NCI-H510A treated with DMSO at 0.1 percent for 48 hours (cell line): ENCODE data around the gene BEX4.
"Not testable (repeated sequence)": the region's sequence is repeated elsewhere in the genome, so short reads cannot be mapped to it uniquely, and the experiment has no call there.

Experiments used
- DNase-seq: peaks from one replicate; lab custom pipeline; 2025; lab: John Stamatoyannopoulos, UW

Gene BEX4, protein sequence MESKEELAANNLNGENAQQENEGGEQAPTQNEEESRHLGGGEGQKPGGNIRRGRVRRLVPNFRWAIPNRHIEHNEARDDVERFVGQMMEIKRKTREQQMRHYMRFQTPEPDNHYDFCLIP

DNA sequence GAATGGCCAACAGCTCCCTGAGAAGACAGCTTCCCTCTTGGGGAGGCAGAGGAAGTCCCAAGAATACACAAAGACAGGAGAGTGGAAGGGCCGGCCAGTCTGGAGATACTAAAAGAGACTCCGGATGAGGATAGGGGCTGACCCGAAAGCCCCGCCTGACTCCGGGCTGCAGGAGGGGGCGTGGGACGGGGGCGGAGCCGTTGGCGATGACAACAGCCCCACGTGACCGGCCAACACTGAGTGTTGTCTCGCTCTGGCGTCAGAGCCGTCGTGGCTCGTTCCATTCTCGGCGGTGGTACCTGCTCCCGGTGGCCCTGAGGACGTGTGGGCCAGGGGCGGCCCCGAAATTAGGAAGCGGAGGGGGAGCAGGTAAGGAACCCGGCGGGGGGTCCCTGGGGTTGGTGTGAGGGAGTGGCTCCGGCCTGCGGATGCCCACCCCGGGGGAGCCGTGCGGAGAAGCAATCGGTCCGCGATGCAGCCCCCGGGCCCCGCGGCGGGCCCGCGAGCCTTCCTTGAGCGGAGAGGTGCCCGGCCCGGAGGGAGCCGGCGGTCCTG, at the start of gene BEX4:
Gene BEX4, plus strand, starts transcription at position 239 of the 555 bp plus-strand sequence. CDS start 1,046 bp downstream, outside the sequence.
- peak; percentile 57 for DNase-seq

DNA sequence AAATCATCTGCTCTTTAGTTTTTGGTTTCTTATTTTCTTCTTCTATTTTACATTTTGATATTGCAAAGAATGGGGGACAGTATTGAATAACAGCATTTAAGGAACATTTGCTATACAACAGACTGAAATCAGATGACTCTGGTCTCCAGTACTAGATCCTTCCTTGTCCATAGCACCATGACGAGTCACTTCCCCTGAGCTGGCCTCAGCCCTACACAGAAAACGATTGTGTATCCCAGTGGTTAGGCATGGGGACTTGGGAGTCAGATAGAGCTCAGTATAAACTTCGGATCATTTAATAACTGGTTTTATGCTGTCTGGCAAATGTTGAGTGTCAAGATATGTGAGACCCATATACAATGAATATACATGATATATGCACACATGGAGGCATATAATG, 44.7 kb upstream of the BEX4 start:
- DNase-seq: no peak

DNA sequence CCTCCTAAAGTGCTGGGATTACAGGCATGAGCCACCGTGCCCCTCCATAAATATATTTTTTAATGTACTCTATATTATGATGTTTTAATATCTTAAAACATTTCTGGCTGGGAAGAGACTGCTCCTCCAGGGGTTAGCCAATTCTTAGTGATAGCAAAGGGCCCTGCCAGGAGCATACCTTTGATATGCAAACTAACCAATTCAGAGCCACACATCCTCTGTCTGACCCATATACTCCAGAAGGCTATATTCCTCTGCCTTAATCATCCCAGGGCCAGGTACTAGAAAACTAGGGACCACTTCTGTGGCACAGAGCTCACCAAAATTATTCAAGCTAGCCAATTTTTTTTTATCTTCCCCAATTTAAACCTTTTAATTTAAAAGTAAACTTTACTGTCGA, 43.6 kb upstream of the BEX4 start:
- no peak for DNase-seq

DNA sequence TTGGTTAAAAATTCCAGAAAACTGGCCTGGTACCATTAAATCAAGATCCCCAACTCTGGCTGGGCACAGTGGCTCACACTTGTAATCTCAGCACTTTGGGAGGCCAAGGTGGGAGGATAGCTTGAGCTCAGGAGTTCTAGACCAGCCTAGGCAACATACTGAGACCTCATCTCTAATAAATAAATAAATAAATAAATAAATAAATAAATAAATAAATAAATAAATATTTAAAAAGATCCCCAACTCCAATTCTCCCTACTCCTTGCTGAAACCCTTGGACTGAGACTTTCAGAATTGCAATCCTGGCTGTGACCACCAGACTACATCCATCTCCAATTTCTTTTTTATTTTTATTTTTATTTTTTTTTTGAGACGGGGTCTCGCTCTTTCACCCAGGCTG, 39.7 kb upstream of the BEX4 start:
- not testable (repeated sequence) for DNase-seq

DNA sequence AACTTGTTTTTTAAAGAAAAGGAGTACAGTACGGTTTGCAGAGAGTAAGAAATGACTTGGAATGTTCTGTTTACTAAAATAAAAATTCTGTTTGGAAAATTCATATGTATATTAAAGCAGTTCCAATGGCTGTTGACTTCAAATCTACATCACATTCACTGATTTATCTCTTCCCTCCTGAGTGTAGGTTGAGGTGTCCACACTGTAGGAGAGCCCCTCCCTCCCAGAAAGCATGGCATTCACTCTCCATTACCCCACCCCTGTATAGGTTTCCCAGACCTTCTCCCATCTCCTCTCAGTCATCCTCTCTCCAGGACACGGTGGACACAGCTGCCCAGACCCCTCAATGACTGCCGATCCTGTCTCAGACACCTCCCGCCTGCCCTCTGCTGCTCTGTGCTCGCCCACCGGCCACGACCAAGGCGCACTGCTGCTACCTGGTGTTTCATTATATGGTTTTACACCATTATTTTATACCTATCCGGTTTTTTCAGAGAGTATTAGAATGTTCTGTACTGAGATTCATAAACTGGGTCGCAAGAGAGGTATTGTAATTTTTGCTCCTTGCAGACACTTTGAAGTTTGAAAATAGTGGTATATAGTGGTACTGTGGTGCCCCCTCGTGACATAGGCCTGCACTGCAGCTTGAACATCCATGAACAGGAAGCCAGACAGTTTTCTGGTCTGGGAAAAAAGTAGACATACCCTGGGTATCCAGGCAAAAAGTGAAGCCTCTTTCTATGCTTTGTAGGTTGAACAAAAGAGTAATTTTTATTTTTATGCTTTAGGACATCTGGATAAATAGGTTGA, 38.8 kb upstream of the BEX4 start:
- peak; percentile 25 for DNase-seq

DNA sequence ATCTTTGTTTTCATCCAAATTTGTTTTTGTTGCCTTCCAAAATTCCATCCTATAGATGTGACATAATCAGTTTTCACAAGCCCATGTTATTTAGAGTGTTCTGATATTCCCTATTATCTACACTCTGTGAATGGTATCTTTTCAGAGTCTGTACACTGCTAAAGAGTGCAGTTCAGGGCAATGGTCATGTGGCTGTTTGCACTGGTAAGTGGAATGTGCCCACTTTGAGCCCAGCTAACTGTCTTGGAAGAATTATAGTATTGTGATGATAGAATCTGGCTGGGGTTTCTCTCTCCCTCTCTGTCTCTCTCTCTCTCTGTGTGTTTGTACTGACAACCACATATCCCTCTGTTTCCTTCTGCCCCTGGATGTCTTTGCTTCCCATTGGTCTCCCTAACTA, 37.4 kb upstream of the BEX4 start:
- no peak for DNase-seq

DNA sequence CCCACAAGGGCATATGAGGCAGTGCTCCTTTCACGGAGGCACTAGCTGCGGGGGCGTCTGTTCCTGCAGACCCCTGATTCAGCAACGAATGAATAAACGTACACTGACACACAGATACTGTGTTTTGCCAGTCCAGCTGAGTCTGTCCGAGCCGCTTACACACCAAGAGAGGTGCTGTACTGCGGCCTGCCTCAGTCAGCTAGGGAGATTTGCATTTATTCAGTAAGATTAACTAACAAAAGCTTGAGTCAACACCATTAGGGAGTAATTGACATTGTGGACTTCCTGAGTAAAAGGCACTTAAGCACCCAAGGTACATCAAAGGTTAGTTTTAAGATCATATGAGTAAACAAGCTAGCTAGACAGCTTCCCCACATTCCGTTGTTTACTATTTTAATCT, 31.0 kb upstream of the BEX4 start:
- peak; percentile 2 for DNase-seq

DNA sequence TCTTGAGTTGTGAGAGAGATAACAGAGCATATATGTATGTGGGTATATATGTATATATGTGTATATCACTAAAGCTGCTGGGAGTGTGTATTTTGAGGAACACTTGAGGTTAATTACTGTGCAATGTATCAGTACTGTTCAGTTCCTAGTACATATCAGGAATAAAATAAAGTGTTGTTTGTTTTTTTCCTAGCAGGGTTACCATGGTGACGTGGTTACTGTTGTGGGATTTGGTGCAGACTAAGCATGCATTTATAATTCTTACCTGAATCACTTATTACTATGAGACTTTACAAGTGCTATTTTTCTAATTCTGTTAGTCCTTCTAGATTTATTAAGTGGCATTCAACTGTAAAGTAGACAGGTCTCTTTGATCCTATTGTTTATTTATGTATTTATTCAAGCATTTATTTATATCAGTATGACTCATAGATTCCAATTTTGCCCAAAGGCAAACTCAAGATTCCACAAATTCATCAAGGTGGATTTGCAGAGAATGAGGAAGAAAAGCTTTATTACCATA, 26.9 kb upstream of the BEX4 start:
- no peak for DNase-seq

DNA sequence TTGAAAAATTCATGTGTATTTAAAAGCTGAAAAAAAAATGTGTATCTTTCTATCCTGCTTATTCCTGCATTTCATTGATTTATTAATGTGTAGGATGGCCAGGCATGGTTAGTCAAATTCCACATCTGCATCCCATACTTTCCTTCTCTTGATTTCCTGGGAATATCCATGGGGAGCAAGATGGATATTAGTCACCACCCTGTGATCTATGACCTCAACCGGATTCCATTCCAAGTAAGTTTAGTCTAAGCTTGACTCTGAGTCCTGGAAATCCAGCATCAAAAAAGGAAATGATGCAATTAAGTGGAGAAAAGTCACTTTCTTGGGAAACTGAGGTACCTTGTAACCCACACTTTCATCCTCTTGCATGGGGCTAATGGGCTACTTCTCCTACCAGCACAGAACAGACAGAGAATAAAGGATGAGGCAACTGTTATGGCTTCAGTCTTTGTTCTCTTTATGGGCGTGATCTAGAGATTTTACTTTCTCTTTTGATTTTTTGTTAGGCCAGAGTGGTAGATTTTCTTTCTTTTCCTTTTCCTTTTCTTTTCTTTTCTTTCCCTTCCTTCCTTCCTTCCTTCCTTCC, 17.1 kb upstream of the BEX4 start:
- no peak for DNase-seq

DNA sequence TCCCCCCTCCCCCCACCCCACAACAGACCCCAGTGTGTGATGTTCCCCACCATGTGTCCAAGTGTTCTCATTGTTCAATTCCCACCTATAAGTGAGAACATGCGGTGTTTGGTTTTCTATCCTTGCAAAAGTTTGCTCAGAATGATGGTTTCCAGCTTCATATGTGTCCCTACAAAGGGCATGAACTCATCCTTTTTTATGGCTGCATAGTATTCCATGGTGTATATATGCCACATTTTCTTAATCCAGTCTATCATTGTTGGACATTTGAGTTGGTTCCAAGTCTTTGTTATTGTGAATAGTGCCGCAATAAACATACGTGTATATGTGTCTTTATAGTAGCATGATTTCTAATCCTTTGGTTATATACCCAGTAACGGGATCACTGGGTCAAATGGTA, 16.2 kb upstream of the BEX4 start:
- not testable (repeated sequence) for DNase-seq

DNA sequence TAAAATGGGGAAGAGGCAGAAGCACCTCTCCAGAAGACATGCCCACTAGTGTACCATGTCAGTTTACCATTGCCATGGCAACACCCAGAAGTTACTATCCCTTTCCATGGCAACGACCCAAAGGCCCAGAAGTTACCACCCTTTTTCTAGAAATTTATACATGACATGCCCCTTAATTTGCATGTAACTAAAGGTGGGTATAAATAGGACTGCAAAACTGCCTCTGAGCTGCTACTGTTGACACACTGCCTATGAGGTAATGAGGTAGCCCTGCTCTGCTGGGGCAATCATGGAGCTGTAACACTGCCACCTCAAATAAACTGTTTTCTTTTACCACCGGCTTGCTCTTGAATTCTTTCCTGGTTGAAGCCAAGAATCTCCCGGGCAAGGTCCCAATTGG, 13.9 kb upstream of the BEX4 start:
- no peak for DNase-seq

DNA sequence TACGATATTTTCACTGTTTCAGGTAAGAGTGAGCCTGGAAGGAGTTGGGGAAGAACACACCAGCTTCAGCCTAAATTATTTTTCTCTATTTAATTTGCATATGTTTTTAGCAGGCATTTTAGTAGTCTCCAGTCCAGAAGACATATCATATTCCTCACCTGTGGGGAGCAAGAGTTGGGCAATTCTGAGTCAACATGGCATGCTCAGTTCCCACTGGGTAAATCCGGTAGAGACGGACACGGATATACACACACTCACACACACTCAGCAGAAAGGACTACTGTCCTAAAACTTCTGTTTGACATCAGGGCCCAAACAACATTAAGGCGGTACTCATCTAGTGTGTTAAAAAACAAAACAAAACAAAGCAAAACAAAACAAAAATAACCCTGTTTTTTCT, 4.9 kb upstream of the BEX4 start:
- DNase-seq: no peak

DNA sequence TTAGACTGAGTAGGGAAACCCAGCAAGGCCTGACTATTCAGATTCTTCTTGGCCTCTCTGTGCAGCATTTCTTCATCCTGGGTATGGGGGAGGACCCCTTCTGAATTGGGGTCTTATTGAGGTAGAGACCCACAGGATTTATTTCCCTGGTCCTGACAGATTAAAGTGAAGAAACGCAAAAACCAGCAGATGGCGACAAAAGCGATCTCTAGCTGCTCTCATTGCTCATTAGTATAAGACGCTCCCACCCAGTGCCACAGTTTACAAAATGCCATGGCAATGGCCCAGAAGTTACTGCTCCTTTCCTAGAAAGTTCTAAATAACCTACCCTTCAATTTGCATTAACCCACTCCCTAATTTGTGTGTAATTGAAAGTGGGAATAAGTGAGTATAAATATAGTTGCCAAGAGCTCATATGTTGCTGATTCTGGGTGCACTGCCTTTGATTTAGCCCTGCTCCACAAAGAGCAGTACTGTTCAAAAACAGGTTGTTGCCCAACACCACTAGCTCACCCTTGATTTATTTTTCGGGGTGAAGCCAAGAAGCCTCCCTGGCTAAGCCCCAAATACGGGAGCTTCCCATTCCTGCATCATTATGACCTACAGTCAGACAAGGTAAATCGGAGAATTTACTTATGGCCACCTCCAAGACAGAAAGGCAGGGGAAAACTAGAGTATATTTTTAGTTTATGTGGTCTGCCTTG, 3.7 kb upstream of the BEX4 start:
- DNase-seq: peak; percentile 28

DNA sequence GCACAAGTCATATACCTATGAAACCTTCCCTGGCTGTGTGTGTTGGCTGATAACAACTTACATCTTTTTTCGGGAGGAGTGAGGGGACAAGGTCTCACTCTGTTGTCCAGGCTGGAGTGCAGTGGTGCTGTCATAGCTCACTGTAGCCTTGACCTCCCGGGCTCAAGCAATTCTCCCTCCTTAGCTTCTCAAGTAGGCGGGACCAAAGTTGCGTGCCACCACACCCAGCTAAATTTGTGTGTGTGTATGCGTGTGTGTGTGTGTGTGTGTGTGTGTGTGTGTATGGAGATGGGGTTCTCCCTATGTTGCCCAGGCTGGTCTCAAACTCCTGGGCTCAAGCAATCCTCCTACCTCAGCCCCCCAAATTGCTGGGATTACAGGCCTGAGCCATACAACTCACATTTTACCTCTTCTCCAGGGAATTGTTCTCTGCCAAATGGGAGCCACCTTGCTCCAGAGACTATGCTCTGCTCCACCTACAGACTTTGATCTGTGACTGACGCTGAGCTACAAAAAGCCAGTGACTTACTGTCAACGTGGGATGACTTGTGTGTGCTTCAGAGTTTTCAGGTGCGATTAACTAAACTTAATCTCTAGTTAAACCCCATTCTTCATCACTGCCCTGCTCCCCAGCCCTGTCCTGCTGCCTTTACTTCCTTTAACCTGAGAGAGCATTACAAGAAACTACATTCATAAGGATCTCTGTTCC, 2.0 kb upstream of the BEX4 start:
- no peak for DNase-seq

DNA sequence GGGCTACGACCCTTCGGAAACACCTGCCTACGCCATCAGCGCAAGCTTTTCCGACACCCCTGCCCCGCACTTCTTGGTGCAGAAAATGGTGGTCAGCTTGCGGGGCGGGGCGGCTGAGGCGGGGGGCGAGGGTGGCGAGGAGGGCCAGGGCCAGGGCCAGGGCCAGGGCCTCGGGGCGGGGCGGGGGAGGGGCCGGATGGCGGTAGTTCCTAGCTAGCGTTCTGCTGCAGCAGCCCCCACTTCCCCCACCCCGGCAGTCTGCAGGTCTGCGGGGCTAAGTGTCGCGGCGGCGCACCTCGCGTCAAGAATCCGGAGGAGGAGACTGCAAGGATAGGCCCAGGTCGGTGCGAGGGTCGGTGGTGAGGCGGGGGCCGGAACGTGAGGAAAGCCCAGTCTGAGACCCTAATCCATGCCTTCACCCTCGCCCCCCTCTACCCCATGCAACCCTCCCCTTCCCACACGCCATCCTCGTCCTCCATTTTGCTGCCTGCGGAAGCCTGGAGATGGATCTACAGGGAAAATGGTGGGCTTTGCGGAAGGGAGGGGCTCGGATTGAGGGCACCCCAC, 600 bp downstream of the BEX4 start:
- peak; percentile 14 for DNase-seq

DNA sequence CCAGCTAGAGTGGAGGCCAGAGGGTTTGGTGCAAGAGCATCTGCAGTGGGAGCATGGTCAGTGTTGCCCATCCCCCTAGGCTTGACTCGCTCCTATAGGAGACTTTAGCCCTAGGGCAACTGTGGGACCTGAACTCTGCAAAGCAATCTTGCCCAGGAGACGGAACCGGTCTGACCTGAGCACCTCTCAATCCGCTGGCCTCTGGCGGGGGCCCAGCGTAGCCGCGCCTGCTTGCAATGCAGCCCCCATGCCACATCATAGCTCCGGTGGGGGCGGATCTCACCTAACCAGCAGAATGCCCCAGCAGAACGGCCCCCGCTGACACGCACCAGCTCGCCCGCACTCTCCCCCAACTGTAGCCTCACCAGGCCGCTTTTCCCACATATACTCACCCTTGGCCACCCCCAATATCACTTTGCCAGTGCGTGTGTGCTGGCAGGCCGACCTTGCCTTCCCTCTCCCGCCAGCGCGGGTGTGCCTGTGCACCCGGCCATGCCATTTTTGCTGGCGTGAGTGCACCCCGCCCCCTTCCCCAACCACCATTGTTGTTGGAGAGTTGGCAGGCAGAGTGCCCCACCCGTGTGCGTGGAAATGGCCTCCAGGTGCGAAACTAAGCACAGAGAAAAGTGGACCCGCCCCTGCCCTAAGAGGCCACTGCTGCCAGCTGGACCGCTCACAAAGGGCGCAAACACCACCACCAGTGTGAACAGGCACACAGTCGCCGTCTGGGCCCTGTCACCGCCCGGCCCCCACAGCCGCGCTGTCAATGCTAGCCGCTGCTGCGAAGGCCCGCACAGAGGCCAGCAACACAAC, 5.8 kb downstream of the BEX4 start:
- no peak for DNase-seq

DNA sequence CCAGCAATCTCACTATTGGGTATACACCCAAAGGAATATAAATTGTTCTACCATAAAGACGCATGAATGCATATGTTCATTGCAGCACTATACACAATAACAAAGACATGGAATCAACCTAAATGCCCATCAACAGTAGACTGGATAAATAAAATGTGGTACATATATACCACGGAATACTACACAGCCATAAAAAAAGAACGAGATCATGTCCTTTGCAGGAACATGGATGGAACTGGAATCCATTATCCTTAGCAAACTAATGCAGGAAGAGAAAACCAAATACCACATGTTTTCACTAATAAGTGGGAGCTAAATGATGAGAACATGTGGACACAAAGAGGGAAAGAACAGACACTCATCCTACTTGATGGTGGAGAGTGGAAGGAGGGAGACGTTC, 11.0 kb downstream of the BEX4 start:
- DNase-seq: not testable (repeated sequence)

DNA sequence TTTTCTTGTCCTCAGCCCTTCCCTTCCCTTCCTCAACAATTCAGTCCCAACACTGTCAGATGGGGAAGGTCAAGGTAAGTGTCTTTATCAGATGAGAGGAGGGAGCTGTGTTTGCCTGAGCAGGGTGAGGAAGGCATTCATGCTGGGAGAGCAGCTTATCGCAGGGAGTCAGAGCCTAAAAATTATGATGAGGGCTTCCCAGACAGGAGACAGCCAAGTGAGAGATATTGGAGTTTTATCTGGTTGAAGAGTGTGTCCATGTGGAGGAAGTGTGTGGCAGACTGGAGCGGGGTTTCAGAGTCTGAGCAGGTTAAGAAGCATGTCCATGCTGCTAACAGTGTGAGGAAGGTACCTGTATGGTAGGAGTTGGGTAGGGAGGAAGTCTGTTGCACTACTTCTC, 18.4 kb downstream of the BEX4 start:
- no peak for DNase-seq

DNA sequence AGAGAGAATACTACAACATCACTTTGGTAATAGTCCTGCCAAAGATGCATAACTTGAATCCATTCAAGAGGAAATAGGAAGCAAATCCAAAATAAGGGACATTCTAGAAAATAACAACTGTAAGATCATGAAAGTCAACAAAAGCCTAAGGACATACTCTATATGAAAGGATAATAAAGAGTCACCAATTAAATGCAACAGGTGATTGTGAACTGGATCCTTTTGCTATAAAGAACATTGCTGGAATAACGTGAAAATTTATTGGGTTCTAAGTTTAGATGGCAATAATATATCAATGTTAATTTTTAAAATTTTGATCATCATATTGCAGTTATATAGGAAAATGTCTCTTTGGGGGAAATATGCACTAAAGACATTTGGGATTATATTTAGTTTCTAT, 20.0 kb downstream of the BEX4 start:
- DNase-seq: no peak

DNA sequence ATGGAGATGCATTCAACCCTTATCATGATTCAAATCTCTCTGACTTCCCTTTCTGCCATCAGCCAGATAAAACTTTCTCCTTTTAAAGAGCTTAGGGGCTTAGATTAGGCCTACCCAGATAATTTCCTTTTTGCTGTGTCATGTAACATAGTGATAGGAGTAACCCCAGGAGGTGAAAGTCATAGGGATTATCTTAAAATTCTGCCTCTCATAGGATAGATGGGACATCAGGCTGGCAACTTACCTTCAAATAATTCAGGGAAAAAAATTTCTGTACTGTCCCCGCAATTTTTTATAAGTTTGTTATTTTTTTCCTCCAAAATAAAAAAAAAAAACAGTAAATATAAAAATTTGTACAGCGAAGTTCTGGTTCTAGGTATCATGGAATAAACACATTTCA, 20.7 kb downstream of the BEX4 start:
- DNase-seq: not testable (repeated sequence)
